A204.1 (cell line): Measurements from ENCODE around the gene KPTN.

Source experiments
- FAIRE-seq: peaks from 2 replicates; lab custom pipeline; 2012; peaks lifted over from hg19 to GRCh38; lab: Jason Lieb, UNC

KPTN gene

DNA sequence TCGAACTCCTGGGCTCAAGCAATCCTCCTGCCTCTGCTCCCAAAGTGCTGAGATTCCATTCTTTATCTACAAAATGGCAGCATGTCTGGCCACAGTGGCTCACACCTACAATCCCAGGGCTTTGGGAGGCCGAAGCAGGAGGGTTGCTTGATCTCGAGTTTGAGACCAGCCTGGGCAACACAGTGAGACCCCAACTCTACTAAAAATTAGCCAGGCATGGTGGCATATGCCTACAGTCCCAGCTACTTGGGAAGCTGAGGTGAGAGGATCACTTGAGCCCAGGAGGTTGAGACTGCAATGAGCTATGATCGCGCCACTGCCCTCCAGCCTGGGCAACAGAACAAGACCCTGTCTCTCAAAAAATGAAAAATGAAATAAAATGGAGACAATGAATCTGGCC lies 24.7 kb upstream of the KPTN start:
- FAIRE-seq: no peak

DNA sequence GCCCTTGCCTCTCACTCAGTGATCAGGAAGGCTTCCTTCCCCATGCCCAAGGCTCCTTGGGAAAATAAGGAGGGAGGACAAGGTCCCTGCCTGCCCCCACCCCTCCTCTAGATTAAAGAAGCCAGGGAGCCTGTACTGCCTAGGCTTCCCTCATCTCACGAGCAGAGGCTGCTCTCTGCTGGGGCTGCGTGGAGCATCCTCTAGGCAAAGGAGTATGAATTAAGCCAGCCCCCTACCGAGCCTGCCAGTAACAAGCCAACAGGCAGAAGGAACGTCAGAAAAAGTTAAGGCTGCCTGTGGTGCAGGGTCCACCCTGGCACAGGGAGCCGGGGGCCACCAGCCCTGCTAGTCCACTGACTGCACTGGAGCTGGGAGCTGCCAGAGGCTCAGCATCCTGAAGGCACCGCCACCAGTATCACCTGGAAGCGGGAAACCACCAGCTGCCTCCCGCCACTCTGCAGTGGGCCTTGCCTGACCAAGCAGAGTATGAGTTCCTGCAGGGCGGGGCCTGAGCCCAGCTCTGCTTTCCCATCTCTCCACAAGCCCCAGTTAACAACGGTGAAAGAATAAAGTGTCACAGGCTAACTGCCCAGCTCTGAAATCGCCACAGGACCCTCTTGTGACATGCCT lies 24.0 kb upstream of the KPTN start:
- FAIRE-seq: no peak

DNA sequence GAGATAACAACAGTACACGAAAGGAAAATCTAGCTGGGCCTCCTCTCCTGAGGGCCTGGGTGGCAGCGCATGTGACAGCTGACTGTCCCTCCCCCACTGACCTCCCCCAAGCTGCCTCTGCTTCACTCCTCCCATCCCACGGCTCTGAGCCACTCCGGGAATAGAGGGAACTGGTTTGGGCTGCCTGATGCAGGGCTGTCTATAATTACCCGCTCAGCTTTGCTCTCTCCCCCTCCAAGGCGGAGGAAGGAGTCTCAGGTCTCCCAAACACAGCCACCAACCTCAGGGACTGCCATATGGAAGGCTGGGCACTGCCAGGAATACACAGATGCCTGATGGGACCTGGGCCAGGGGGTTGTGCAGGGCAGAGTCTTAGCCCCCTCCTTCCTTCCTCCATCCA lies 23.0 kb upstream of the KPTN start:
- no peak for FAIRE-seq

DNA sequence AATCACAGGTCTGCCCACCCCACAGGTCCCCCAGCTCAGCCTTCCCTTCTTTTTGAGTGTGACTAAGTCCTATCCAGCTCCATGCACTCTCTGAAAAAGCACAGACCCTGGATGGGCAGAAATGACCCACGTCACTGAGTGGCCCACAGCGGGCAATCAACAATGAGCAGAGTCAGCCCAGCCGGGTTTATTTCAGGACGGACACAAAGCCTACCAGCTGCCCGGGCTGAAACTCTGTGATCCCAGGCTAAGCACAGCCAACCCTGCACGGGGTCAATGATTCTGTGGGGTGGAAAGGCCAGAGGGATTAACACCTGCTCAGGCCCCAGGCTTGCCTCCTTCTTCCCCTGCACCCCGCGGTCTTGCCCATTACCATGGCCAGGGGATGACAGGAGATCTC lies 22.4 kb upstream of the KPTN start:
- no peak for FAIRE-seq

DNA sequence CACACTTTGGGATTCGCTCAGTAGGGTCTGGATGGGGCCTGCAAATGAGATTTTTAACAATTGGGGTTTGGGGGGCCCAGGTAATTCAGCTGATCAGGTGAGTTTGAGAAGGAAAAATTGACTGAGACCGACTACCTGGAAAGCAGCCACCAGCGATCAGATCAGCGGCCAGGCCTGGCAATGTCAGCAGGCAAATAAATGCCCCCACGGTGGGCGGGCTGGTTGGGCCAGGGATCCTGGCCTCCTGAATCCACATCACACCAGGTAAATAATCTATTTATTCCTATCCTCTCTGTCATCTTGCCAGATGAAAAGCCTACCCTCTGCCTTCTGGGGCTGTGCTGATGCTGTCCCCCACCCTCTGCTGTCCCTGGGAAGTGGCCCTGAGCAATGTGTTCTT lies 21.5 kb upstream of the KPTN start:
- FAIRE-seq: no peak

DNA sequence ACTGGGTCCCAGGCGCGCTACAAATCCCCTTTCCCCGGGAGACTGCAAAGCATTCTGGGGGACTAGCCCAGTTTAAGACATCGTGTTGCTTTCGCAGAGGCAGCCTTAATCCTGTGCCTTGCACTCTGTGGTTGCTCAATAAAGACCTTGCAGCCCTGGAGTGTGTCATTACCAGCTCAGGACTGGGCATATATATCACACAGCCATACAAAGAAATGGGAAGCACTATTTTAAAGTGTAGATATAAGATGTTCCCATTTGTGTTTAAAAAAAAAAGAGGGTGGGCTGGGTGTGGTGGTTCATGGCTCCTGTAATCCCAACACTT lies 19.8 kb upstream of the KPTN start:
- FAIRE-seq: no peak

DNA sequence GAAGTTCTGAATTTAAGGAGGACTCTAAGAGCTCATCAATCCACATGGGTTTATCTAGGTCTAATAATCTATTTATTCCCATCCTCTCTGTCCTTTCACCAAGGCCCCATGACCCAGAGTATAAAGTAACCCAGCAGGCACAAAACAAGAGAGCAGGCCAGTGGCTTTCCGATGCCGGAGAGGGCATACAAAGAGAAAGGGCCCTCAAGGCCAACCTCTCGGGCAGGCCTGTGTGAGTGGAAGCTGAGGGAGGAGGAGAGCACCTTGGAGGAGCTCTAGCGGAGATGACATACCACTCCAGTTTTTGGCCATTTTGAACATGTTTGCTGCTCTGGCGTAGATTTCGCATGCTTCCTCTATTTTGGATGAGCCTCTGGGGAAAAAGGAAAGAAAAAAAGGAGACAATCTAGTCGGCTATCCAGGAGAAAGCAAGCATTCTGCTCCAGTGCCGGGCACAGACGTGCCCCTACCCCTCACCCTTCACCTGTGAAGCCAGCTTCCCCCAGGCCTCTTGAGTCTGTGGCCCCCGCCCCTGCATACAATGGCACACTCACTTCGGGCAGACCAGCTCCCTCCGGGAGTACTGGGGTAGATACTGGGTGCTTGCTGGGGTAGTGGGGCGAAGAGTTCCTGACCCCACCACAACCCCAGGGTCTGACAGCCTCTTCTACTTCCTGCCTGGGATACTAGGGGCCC lies 19.3 kb upstream of the KPTN start:
- FAIRE-seq: no peak

DNA sequence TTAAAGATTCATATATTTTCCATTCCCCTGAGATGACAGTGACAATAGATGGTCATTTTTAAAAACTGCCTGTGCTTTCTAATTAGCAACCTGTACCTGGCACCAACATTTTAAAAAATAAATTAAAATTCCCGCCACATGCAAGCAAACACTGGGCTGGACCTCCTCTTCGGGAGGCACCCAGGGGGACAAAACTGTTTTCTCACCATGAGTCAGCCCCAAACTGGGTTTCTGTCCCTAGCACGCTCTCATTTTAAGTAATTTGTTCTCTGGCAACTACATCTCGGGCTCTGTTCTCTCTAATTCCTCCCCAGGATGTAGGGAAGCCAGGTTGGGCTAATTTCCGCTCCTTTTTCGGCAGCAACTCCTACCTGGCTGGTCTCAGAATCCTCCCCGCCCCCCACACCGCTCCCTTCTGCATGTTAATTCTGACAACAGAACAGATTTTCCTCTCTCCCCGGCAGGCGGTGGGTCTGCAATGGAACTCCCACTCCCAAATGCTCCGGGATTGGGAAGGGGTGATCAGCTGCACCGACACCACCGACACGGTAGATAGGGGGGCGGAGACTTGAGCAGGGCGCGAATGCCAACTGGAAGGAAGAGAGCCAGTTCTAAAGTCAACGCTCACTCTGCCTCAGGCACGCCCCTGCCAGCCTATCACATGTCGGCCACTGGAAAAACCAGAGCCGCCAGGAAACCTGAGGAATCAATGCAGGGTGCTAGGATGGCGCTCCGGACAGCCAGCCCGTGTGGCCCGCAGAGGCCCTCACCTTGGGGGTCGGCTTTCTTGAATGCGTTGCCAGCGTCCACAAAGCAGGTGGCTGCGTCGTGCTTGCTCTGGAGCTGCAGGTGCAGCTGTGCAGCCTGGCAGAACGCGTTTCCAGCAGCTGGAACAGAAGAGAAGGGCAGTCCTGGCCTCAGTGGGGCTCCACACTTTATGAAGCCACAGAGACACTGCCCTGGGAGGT lies 16.1 kb upstream of the KPTN start:
- no peak for FAIRE-seq

DNA sequence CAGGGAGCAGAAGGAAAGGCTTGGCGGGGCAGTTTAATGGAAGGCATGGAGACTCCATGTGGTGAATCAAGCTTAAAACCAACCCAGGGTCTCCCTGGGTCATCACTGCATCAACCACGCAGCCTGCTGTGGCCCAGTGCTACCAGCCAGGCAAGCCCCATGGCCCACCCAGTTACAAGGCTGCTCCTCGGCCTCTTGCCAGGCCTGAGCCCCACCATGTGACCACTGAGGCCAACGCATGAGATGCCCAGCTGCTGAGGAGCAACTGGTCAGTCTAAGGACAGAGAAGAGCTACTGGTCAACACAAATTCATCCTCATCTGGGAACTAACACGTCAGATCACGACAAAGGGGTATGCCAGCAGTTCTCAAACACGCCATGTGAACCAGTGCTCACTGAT lies 15.4 kb upstream of the KPTN start:
- no peak for FAIRE-seq

DNA sequence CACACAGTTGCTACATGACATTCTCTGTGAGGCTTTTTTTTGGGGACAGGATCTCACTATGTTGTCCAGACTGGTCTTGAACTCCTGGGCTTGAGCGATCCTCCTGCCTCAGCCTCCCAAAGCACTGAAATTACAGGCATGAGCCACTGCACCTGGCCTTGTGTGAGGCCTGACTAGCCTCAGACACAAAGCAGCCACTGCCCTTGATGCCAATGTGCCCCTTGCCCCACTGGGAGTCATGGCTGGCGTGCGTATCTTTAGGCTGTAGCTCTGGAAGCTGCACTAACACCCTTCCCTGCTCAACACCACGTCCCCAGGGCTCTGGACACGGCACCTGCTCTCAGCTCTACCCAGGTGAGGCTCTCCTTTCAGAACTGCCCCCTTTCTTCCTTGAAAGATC lies 14.5 kb upstream of the KPTN start:
- no peak for FAIRE-seq

DNA sequence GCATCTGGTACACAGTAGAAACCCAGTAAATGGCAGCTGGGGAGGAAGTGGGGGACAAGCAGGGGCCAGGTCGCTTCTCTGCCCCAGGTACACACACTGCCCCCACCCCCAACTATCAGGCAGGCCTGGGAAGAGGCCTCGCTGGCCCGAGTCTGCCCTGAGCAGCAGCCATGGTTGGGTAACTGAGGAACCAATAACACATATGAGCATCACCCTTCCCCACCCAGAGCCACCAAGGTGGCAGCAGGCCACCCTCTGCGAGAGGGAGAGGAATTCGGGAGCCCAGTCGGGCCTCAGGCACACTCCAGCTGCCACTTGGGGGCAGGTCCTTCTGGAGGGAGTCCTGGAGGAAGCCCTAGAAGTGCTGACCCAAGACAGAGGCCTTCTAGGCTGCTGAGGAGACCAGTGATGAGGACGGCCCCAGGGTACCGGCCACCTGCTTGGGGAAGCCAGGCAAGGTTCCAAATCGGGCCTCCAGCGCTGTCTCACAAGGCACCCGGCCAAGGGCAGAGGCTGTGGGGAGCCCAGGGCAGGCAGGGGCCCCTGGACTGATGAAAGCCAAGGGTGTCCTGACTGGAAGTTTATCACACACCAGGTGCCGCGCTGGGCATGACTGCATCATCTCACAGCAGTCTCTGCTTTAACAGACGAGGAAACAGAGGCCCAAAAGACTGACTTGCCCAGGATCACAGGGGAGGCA lies 14.0 kb upstream of the KPTN start:
- FAIRE-seq: no peak

DNA sequence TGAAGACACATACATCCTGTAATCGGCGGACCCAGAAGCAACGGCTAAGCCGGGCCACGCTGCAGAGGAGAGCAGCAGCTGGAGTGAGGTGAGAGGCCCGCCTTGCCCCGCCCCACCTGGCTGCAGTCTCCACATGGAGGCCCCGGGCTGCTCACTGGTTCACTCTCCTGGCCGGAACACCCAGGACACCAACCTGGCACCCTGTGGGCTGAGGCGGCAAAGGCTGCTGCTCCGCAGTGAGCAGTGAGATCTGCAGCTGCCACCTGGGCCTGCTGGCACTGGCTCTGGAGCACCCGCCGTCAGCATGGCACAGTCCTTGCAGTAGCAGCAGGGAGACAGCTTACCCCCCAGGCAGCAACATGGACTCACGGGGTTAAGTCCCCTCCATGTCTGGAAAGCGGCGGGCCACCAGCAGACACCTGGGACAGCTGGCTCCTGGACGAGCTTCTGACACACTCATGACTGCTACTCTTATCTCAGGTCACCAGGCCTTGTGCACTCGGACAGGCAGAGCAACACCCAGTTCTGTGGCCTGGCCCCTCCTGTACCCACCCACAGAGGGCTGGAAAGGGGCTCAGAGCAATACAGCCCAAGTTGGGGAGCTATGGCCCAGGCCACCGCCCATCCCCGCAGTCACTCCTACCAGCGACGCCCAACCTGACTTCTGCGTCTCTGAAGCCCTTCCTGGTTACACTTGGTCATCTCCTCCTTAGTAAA lies 13.2 kb upstream of the KPTN start:
- FAIRE-seq: no peak

DNA sequence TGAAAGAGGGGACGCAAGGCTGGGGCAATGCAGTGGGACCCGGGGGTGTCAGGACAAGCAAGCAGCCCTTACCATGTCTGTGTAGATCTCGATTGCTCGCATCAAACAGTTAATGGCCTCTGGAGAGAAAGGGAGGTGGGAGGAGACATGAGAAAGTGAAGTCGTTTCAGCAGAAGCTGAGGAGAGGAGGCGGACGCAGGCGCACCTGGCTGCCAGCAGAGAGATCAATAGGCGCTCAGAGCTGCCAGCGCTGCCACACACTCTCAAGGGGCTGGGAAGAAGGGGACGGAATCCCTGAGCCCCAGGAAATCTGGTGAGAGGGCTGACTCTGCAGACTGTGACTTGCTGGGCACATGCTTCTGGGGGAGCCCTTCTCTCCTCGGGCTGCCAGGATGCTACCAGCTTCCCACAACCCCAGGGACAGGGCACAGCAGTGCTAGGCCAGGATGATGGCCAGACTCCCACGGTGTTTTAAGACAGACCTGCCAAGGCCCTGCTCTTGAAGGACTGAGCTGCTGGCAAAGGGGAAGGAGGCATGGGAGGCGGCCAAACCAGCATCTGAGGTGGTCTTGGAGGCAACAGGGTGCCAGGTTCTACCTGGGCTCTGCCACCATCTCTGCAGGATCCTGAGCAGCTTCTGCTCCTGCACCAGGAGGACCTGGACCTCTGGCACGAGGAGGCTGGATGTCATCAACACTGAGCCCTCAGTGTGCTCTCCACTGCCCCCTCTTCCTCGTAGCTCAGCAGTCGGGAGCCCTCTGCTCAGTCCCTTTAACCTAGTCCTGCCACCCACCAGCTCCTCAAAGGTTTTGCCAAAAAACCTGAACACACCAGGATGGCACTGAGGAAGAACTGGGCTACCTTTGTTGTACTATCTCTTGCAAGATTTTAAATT lies 11.7 kb upstream of the KPTN start:
- FAIRE-seq: no peak

DNA sequence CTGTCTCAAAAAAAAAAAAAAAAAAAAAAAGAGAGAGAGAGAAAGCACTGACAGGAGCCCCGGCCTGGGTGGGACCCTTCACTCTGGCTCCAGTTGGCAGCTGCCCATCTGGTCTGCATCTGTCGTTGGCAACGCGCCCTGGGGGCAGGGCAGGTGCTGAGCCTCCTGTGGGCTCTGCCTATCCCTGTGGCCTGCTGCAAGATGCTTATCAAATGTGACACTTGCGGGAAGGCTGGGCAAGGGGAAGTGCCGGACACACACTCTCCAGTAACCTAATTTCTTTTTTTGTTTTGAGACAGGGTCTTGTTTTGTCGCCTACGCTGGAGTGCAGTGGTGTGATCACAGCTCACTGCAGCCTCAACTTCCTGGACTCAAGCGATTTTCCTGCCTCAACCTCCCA lies 10.7 kb upstream of the KPTN start:
- FAIRE-seq: no peak

DNA sequence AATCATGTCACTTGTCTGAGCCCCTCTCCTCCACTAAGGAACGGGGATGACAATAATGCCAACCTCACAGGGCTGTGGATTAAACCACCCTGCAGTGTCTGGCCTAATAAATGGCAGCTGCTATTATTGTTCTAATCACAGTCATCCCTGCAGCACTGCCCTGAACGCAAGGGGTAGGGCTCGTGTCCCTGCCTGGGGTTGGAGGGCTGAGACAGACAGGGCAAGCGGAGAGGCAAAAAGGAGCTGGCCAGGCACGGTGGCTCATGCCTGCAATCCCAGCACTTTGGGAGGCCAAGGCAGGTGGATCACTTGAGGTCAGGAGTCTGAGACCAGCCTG lies 10.2 kb upstream of the KPTN start:
- no peak for FAIRE-seq

DNA sequence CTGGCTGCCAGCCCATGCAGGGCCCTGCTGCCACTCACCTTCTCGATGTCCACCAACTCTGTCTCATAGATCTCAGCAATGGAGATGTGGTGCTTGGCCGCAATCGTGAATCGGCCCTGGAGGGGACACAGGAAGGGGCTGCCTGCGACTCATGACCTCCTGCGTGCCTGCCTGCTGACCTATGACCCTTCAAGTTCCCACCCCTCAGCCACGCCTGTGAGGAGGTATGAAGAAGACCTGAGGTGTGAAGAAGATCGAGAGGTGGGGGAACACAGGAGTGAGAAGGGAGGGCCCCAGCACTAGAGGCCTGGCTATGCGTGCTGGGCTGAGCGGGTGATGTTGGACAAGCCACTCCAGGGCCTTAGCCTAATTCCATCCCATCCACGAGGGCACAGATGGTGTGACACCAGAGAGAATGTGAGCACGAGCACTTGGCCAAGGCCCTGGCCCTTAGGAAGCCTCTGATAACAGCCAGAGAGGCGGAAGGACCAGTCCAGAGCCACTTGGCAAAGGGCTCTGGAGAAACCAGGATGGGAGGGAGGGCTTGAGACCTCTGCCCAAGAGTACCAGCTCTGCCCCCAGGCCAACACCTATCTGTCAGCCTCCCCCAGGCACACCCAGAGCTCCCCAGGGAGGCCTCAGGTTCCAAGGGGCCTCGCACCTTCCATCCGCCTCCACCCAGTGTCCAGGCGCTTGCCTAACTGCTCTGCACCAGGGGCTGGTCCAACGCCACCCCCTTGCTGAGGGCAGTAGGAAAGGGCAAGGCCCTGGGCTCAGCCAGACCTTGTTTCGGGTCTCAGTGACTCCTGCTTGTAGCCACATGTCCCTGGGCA lies 9.6 kb upstream of the KPTN start:
- no peak for FAIRE-seq

DNA sequence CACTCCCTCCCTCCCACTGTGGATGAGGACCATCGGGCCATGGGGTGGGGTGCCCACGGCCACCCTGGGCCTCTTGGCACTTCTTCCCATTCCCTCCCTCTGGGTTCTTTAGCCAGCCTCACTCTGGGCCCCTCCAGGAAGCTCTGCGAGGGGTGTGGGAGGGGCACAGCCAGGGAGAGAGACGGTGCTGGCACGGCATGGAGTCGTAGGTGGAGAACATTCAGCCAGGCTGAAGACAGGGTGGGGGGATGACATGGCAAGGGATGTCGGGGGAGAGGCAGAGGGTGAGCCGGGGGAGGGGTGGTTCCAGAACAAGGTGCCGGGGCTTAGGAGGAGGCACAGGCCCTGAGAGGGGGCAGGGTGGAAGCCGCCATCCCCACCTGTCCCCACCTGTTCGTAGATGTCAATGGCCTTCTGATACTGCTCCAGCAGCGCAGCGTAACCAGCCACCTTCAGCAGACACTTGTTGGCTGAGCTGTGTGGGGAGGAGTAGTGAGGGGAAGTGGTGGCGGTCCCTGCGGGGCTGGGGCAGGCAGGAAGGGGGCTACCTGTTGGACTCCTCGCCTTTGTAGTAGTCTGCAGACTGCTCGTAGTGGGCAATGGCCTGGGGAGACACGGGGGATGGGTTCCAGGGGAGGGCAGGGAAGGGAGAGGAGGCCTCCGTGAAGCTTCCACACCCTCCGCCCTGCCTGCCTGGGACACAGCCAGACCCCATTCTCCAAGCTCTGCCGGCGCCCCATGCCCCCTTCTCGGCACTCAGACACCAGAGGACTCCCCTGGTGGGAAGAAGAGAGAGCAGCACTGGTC lies 8.8 kb upstream of the KPTN start:
- FAIRE-seq: no peak

DNA sequence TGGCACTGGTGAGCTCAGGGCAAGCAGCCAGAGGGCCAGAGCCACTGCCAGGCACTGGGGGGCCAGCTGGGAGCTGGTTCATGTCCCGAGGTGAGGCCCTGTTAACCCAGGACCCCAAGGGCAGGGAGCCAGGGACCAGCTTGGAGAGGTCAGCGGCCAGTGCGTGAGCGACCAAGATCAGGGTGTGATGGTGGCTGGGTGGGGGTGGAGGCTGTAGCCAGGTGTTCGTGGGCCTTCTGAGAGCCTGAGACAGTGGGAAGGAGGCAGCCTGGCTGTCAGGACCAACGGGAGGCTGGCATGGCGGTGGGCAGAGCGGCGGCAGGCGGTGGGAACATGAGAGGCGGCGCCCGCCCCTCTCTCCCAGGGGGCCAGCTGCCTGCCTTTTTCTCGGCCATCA lies 8.1 kb upstream of the KPTN start:
- FAIRE-seq: no peak

DNA sequence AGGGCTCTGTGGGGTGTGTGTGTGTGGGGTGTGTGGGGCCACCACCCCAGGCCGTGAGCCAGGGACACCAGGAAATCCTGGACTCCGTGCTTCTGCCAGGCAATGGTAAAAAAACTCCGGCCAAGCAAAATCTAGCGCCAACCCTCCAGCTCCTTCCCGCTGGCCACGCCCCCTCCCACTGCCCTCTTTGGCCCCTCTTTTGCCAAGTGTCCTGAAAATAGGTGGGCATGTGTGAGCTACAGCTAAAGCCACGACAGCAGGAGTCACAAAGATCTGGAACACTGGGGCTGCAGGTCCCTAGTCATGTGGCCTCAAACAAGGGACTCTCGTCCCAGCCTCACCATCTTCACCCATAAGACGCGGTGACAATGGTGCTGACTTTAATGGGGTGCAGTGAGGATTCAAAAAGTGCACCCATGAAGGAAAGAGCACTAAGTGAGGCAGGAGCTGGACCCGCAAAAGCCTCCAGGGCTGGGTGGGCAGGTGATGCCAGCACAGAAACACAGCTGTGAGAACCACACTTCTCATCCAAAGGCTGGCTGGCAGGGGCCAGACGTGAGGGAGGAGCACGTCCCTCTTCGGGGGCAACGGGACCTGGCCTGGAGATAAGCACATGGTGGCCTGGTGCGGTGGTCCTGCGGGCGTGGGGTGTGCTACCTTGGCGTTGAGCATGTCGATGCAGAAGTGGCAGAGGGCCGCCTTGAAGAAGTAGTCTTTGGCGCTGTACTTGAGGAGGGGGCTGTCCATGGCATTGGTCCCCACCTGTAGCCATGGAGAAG lies 7.5 kb upstream of the KPTN start:
- FAIRE-seq: no peak
